DOHH2 (cell line): ENCODE results near the gene CALR.

ENCODE experiments used
- CTCF ChIP-seq: fragments of 200-600 bp; sonication (generic); IDR thresholded peaks from one replicate; pipeline ENCODE4 v1.5.1; 2014; ENCODE audit warnings: antibody characterized with exemption, mild to moderate bottlenecking, low read depth, low read length; ENCODE audit not compliant: poor library complexity, severe bottlenecking
- EZH2phosphoT487 ChIP-seq: fragments of 200-600 bp; sonication (generic); IDR thresholded peaks from 2 replicates; pipeline ENCODE4 v1.6.1; 2017; ENCODE audit warnings: borderline replicate concordance, mild to moderate bottlenecking, antibody characterized with exemption, low read length, moderate library complexity, mixed read lengths

- no peak for TF ChIP-seq CTCF
- TF ChIP-seq EZH2phosphoT487, result no peak
These were observed 49.4 kb downstream of the CALR start for GRCh38 chr19:12987781-12988180.
